Mucosa of stomach (tissue), 1 donor: Measurements from ENCODE around the gene USP28.

Experiments used
- H3K27me3 ChIP-seq: one replicate; pipeline ENCODE4 v1.7.0; 2013; ENCODE audit warnings: mild to moderate bottlenecking, low read length; ENCODE audit not compliant: control insufficient read depth, insufficient read depth
- H3K36me3 ChIP-seq: one replicate; pipeline ENCODE4 v1.7.0; 2013; ENCODE audit warnings: low read length; ENCODE audit not compliant: control insufficient read depth, insufficient read depth
- H3K4me1 ChIP-seq: one replicate; pipeline ENCODE4 v1.7.0; 2013; ENCODE audit warnings: mild to moderate bottlenecking, low read length; ENCODE audit not compliant: control insufficient read depth, insufficient read depth
- H3K4me3 ChIP-seq: one replicate; pipeline ENCODE4 v1.7.0; 2013; ENCODE audit warnings: low read length
- H3K9ac ChIP-seq: one replicate; pipeline ENCODE4 v1.7.0; 2013; ENCODE audit warnings: mild to moderate bottlenecking, low read length, moderate library complexity
- H3K9me3 ChIP-seq: one replicate; pipeline ENCODE4 v1.7.0; 2013; ENCODE audit warnings: mild to moderate bottlenecking, low read length, moderate library complexity; ENCODE audit not compliant: control insufficient read depth
- donor health status: Pancreatic carcinoma.

Gene USP28

GRCh38 chr11:113850188-113850587, 25.2 kb downstream of the USP28 start:
- Histone ChIP-seq H3K4me1 (no peaks in the 10 kb centered on the region), H3K27me3 (no peaks in the 10 kb centered on the region), H3K9me3 (no peaks in the 10 kb centered on the region), H3K9ac (no peak overlapping the region), H3K36me3 (no peaks in the 10 kb centered on the region), H3K4me3 (no peak overlapping the region)

- no peaks in the 10 kb centered on the region for H3K27me3 ChIP-seq
- H3K4me3 ChIP-seq: no peak overlapping the region
- no peak overlapping the region for H3K9ac ChIP-seq
- no peaks in the 10 kb centered on the region for H3K36me3 ChIP-seq
- H3K4me1 ChIP-seq: no peaks in the 10 kb centered on the region
- H3K9me3 ChIP-seq: no peaks in the 10 kb centered on the region
Measured at GRCh38 chr11:113849713-113850112, 25.7 kb downstream of the USP28 start.

- H3K9ac ChIP-seq: no peak overlapping the region
- H3K4me3 ChIP-seq: no peak overlapping the region
- no peaks in the 10 kb centered on the region for H3K4me1 ChIP-seq
- H3K36me3 ChIP-seq: no peaks in the 10 kb centered on the region
- no peaks in the 10 kb centered on the region for H3K9me3 ChIP-seq
- H3K27me3 ChIP-seq: no peaks in the 10 kb centered on the region
Measured at GRCh38 chr11:113847580-113847979, 27.8 kb downstream of the USP28 start.

GRCh38 chr11:113847111-113847510, 28.3 kb downstream of the USP28 start:
- H3K9me3 ChIP-seq: no peaks in the 10 kb centered on the region
- H3K4me3 ChIP-seq: no peak overlapping the region
- no peaks in the 10 kb centered on the region for H3K27me3 ChIP-seq
- H3K36me3 ChIP-seq: no peaks in the 10 kb centered on the region
- H3K4me1 ChIP-seq: no peaks in the 10 kb centered on the region
- H3K9ac ChIP-seq: no peak overlapping the region

- no peaks in the 10 kb centered on the region for H3K4me1 ChIP-seq
- no peaks in the 10 kb centered on the region for H3K9me3 ChIP-seq
- no peak overlapping the region for H3K4me3 ChIP-seq
- no peak overlapping the region for H3K9ac ChIP-seq
- H3K36me3 ChIP-seq: no peaks in the 10 kb centered on the region
- no peaks in the 10 kb centered on the region for H3K27me3 ChIP-seq
Measured at GRCh38 chr11:113841691-113842090, 33.7 kb downstream of the USP28 start.

GRCh38 chr11:113840932-113841664, 34.3 kb downstream of the USP28 start:
- no peaks in the 10 kb centered on the region for H3K27me3 ChIP-seq
- H3K4me3 ChIP-seq: no peak overlapping the region
- H3K9ac ChIP-seq: no peak overlapping the region
- H3K9me3 ChIP-seq: no peaks in the 10 kb centered on the region
- no peaks in the 10 kb centered on the region for H3K4me1 ChIP-seq
- no peaks in the 10 kb centered on the region for H3K36me3 ChIP-seq

- H3K4me3 ChIP-seq: no peak overlapping the region
- H3K9ac ChIP-seq: no peak overlapping the region
- H3K4me1 ChIP-seq: no peaks in the 10 kb centered on the region
- no peaks in the 10 kb centered on the region for H3K36me3 ChIP-seq
- H3K9me3 ChIP-seq: no peaks in the 10 kb centered on the region
- no peaks in the 10 kb centered on the region for H3K27me3 ChIP-seq
Measured at GRCh38 chr11:113839842-113840241, 35.5 kb downstream of the USP28 start.

GRCh38 chr11:113838005-113838404, 37.4 kb downstream of the USP28 start:
- H3K36me3 ChIP-seq: no peaks in the 10 kb centered on the region
- H3K27me3 ChIP-seq: no peaks in the 10 kb centered on the region
- no peaks in the 10 kb centered on the region for H3K4me1 ChIP-seq
- H3K4me3 ChIP-seq: no peak overlapping the region
- H3K9ac ChIP-seq: no peak overlapping the region
- no peaks in the 10 kb centered on the region for H3K9me3 ChIP-seq

GRCh38 chr11:113835306-113835705, 40.1 kb downstream of the USP28 start:
- Histone ChIP-seq H3K36me3 (no peaks in the 10 kb centered on the region), H3K9ac (no peak overlapping the region), H3K4me1 (no peaks in the 10 kb centered on the region), H3K4me3 (no peak overlapping the region), H3K27me3 (no peaks in the 10 kb centered on the region), H3K9me3 (no peaks in the 10 kb centered on the region)

GRCh38 chr11:113833151-113833550, 42.2 kb downstream of the USP28 start:
- Histone ChIP-seq H3K27me3 (no peaks in the 10 kb centered on the region), H3K4me3 (no peak overlapping the region), H3K9me3 (no peaks in the 10 kb centered on the region), H3K4me1 (no peaks in the 10 kb centered on the region), H3K36me3 (no peaks in the 10 kb centered on the region), H3K9ac (no peak overlapping the region)

- Histone ChIP-seq H3K9me3 (no peaks in the 10 kb centered on the region), H3K36me3 (no peaks in the 10 kb centered on the region), H3K9ac (no peak overlapping the region), H3K4me1 (no peaks in the 10 kb centered on the region), H3K27me3 (no peaks in the 10 kb centered on the region), H3K4me3 (no peak overlapping the region)
Measured at GRCh38 chr11:113831314-113831713, 44.1 kb downstream of the USP28 start.

GRCh38 chr11:113829751-113830150, 45.6 kb downstream of the USP28 start:
- Histone ChIP-seq H3K4me1 (no peaks in the 10 kb centered on the region), H3K36me3 (no peaks in the 10 kb centered on the region), H3K9me3 (no peaks in the 10 kb centered on the region), H3K27me3 (no peaks in the 10 kb centered on the region), H3K9ac (no peak overlapping the region), H3K4me3 (no peak overlapping the region)

GRCh38 chr11:113828191-113828590, 47.2 kb downstream of the USP28 start:
- Histone ChIP-seq H3K4me1 (no peaks in the 10 kb centered on the region), H3K36me3 (no peaks in the 10 kb centered on the region), H3K9ac (no peak overlapping the region), H3K9me3 (no peaks in the 10 kb centered on the region), H3K27me3 (no peaks in the 10 kb centered on the region), H3K4me3 (no peak overlapping the region)
